Panc1 (cell line): ENCODE measurements around the gene BIRC7. TPM values are rescaled to one million over a fixed set of nuclear protein-coding genes. Genes with fewer than 3 reads are reported as not detected.

Experiments
- ATAC-seq: fragments of 200-7000 bp; cut with Tn5 transposase; 2 replicates; pipeline ENCODE4 v1.9.1; 2020; ENCODE audit warnings: mild to moderate bottlenecking, moderate library complexity
- BruUV-seq: library from RNA; stranded (reverse); fragments of 400-500 nt; replicated peaks from 2 replicates; lab custom pipeline; 2021; lab: Mats Ljungman, UMichigan
- CTCF ChIA-PET: fragments of 300-600 bp; sonication (Branson Sonifier 250); formaldehyde crosslinking; loops from one replicate; lab custom pipeline; 2022; ENCODE audit warnings: antibody characterized with exemption; lab: Charles Lee
- POLR2A ChIA-PET: fragments of 300-600 bp; sonication (Branson Sonifier 250); formaldehyde crosslinking; loops from one replicate; lab custom pipeline; 2022; ENCODE audit warnings: antibody characterized with exemption; lab: Charles Lee
- DNase-seq: peaks from one replicate; pipeline ENCODE4 v3.0.0-alpha.2; 2010; ENCODE audit warnings: low read depth, low spot score
- H3K27ac ChIP-seq: 2 replicates; pipeline ENCODE4 v1.5.1; 2011; ENCODE audit warnings: mild to moderate bottlenecking, low read length, inconsistent platforms
- H3K27me3 ChIP-seq: fragments of 200-500 bp; sonication (Bioruptor generic); 2 replicates; pipeline ENCODE4 v1.6.0; 2014; ENCODE audit warnings: low read length, inconsistent platforms; ENCODE audit not compliant: control insufficient read depth, insufficient read depth
- H3K36me3 ChIP-seq: fragments of 200-500 bp; sonication (Bioruptor generic); 2 replicates; pipeline ENCODE4 v1.5.1; 2014; ENCODE audit warnings: inconsistent platforms, mild to moderate bottlenecking, low read length, moderate library complexity; ENCODE audit not compliant: control insufficient read depth, insufficient read depth
- H3K4me1 ChIP-seq: 2 replicates; pipeline ENCODE4 v1.5.1; 2011; ENCODE audit warnings: inconsistent platforms, mild to moderate bottlenecking, low read length, moderate library complexity; ENCODE audit not compliant: control insufficient read depth, insufficient read depth
- H3K4me3 ChIP-seq, 2 experiments: 2 replicates each; pipeline ENCODE4 v1.5.1; 2011 to 2012; ENCODE audit warnings: low read depth in 2 of 2, low read length in 2 of 2, mild to moderate bottlenecking in 2 of 2, inconsistent platforms in 1 of 2, moderate library complexity in 1 of 2
- H3K9me3 ChIP-seq: fragments of 200-500 bp; sonication (Bioruptor generic); 2 replicates; pipeline ENCODE4 v1.5.1; 2014; ENCODE audit warnings: low read depth, mild to moderate bottlenecking, inconsistent platforms, low read length, moderate library complexity; ENCODE audit not compliant: control insufficient read depth, insufficient read depth
- CTCF ChIP-seq: fragments of 450-650 bp; IDR thresholded peaks from 2 replicates; pipeline ENCODE4 v1.5.1; 2017; ENCODE audit warnings: mild to moderate bottlenecking
- POLR2AphosphoS5 ChIP-seq: IDR thresholded peaks from 2 replicates; pipeline ENCODE4 v1.6.1; 2012; ENCODE audit warnings: mild to moderate bottlenecking, low read depth, low read length, moderate library complexity
- REST ChIP-seq, 2 experiments: IDR thresholded peaks; 2 replicates each; pipeline ENCODE4 v1.6.1; 2011 to 2012; ENCODE audit warnings: low read depth in 2 of 2, control low read depth in 1 of 2, low read length in 1 of 2, mild to moderate bottlenecking in 1 of 2, moderate library complexity in 1 of 2; ENCODE audit not compliant: insufficient read depth in 1 of 2
- SIN3A ChIP-seq: IDR thresholded peaks from 2 replicates; pipeline ENCODE4 v1.6.1; 2012; ENCODE audit warnings: low read depth, mild to moderate bottlenecking, low read length, moderate library complexity, borderline replicate concordance; ENCODE audit not compliant: insufficient read depth
- TCF7L2 ChIP-seq: IDR thresholded peaks from 2 replicates; pipeline ENCODE4 v1.6.1; 2011; ENCODE audit warnings: mild to moderate bottlenecking, low read depth, low read length, inconsistent platforms
- in situ Hi-C: cut with HindIII; loops from 2 replicates; pipeline ENCODE4 v1.10.0; 2016; ENCODE audit warnings: low sequenced_read_pairs, low pct_unique_long_range_greater_than_20kb
- intact Hi-C: fragments of 100-400 bp; cut with micrococcal nuclease; formaldehyde crosslinking; loops from one replicate; pipeline ENCODE4 v1.10.0; 2022; ENCODE audit not compliant: unreplicated experiment
- total RNA-seq: library from RNA; stranded (reverse); gene quantifications from one replicate; pipeline ENCODE4 v1.2.1, GENCODE V29; 2021; ENCODE audit not compliant: unreplicated experiment

Gene BIRC7
- total RNA-seq, 1 experiment from 2014 or later, result 9.0 TPM

GRCh38 chr20:63264519-63264918, 28.8 kb downstream of the BIRC7 start:
- no peak for ATAC-seq
- in situ Hi-C loops, result no loop called here

GRCh38 chr20:63265891-63266515, 30.3 kb downstream of the BIRC7 start:
- CTCF ChIA-PET, result no interaction called here
- TF ChIP-seq SIN3A (no peak), POLR2AphosphoS5 (no peak)

More at GRCh38 chr20:63264519-63264918, 28.8 kb downstream of the BIRC7 start:
- no peaks in the 10 kb centered on the region for H3K9me3 ChIP-seq
- H3K4me3 ChIP-seq, result no peak overlapping the region
- TF ChIP-seq POLR2AphosphoS5, result no peak
- TF ChIP-seq SIN3A, result no peak
- no peak for TF ChIP-seq TCF7L2
- TF ChIP-seq CTCF, result no peak
- no peak for TF ChIP-seq REST (IDR thresholded peaks at IDR 0.05; ENCODE audit: insufficient read depth in 1 of 2, low read depth in 2 of 2, low read length in 1 of 2)
- intact Hi-C loops, result no loop called here
- no peaks in the 10 kb centered on the region for H3K4me1 ChIP-seq
- no peaks in the 10 kb centered on the region for H3K36me3 ChIP-seq
- no TSS peak for BruUV-seq
- no peak overlapping the region for H3K27ac ChIP-seq
- H3K27me3 ChIP-seq, result no peaks in the 10 kb centered on the region
- POLR2A ChIA-PET, result no interaction called here
- CTCF ChIA-PET, result no interaction called here
- no peak for DNase-seq

GRCh38 chr20:63267691-63268090, 32.0 kb downstream of the BIRC7 start:
- no peaks in the 10 kb centered on the region for H3K9me3 ChIP-seq
- H3K36me3 ChIP-seq, result no peaks in the 10 kb centered on the region
- no TSS peak for BruUV-seq
- H3K27me3 ChIP-seq, result no peaks in the 10 kb centered on the region
- no peak for TF ChIP-seq CTCF
- no peak for TF ChIP-seq SIN3A
- TF ChIP-seq POLR2AphosphoS5, result no peak
- TF ChIP-seq TCF7L2, result no peak
- no peak for TF ChIP-seq REST (IDR thresholded peaks at IDR 0.05; ENCODE audit: insufficient read depth in 1 of 2, low read depth in 2 of 2, low read length in 1 of 2)
- H3K4me3 ChIP-seq, result no peak overlapping the region
- ATAC-seq, result no peak
- ChIA-PET POLR2A (no interaction called here), CTCF (no interaction called here)
- no peak overlapping the region for H3K27ac ChIP-seq
- intact Hi-C loops (no loop called here), in situ Hi-C loops (no loop called here)
- DNase-seq, result no peak
- peaks cover 3% of the 10 kb centered on the region; the same call in 1 of the 2 replicates for H3K4me1 ChIP-seq

More at GRCh38 chr20:63265891-63266515, 30.3 kb downstream of the BIRC7 start:
- Histone ChIP-seq H3K4me1 (no peaks in the 10 kb centered on the region), H3K27me3 (no peaks in the 10 kb centered on the region), H3K9me3 (no peaks in the 10 kb centered on the region), H3K4me3 (no peak overlapping the region), H3K27ac (no peak overlapping the region), H3K36me3 (no peaks in the 10 kb centered on the region)
- DNase-seq (no peak), ATAC-seq (no peak)
- POLR2A ChIA-PET, result interaction anchor here (0.5 kb wide), 1 partner anchor 60 kb away, joined by 9 read pairs; no protein-coding TSS in a partner anchor
- no TSS peak for BruUV-seq
- in situ Hi-C loops (no loop called here), intact Hi-C loops (no loop called here)
